Omental fat pad (tissue), 4 donors: ENCODE data around the gene ELP4. TPM values are rescaled to one million over a fixed set of nuclear protein-coding genes. Genes with fewer than 3 reads are reported as not detected.

Source experiments
- ATAC-seq: fragments of 150-250 bp; one replicate; pipeline ENCODE4 v1.9.1; 2016; ENCODE audit warnings: mild to moderate bottlenecking, moderate library complexity; ENCODE audit not compliant: low FRiP score
- DNase-seq: peaks from one replicate; pipeline ENCODE4 v3.0.0-alpha.2; 2019; ENCODE audit warnings: low spot score
- CTCF ChIP-seq, 3 donors: fragments of 450-650 bp; IDR thresholded peaks; one replicate each; pipeline ENCODE4 v1.5.1; 2016 to 2017; ENCODE audit warnings: antibody characterized with exemption in 3 of 3, mild to moderate bottlenecking in 3 of 3, moderate library complexity in 2 of 3
- total RNA-seq, 4 donors: library from RNA; depleted of rRNA; stranded (reverse); fragments of >200 nt; gene quantifications; one replicate each; pipeline ENCODE4 v1.1.0, GENCODE V29; 2016

ELP4 gene
- total RNA-seq, 4 donors from 2014 or later: 14.1 to 32.0 (median 20.8) TPM

- DNase-seq (no peak), ATAC-seq (no peak)
- no peak for TF ChIP-seq CTCF (IDR thresholded peaks at IDR 0.05)
These were observed 107.7 kb downstream of the ELP4 start for GRCh38 chr11:31617246-31617645.

- ATAC-seq (no peak), DNase-seq (no peak)
- no peak for TF ChIP-seq CTCF (IDR thresholded peaks at IDR 0.05)
These were observed 110.4 kb downstream of the ELP4 start for GRCh38 chr11:31619980-31620379.

- ATAC-seq (no peak), DNase-seq (no peak)
- TF ChIP-seq CTCF (IDR thresholded peaks at IDR 0.05): no peak
These were observed 110.9 kb downstream of the ELP4 start for GRCh38 chr11:31620434-31620833.

GRCh38 chr11:31625868-31626267 lies 116.3 kb downstream of the ELP4 start:
- DNase-seq (no peak), ATAC-seq (no peak)
- TF ChIP-seq CTCF (IDR thresholded peaks at IDR 0.05): no peak

GRCh38 chr11:31628111-31628510 lies 118.5 kb downstream of the ELP4 start:
- TF ChIP-seq CTCF (IDR thresholded peaks at IDR 0.05): no peak
- DNase-seq (no peak), ATAC-seq (no peak)

GRCh38 chr11:31636983-31637382 lies 127.4 kb downstream of the ELP4 start:
- TF ChIP-seq CTCF (IDR thresholded peaks at IDR 0.05): no peak
- DNase-seq (no peak), ATAC-seq (no peak)

- ATAC-seq: no peak
- TF ChIP-seq CTCF (IDR thresholded peaks at IDR 0.05): no peak
- DNase-seq: no peak
These were observed 131.0 kb downstream of the ELP4 start for GRCh38 chr11:31640611-31641010.
